ENCODE results near the gene EDEM3.
"Not testable (repeated sequence)": the region's sequence is repeated elsewhere in the genome, so short reads cannot be mapped to it uniquely, and the experiment has no call there.

Gene EDEM3

GRCh38 chr1:184739796-184740195 is 14.9 kb downstream of the EDEM3 start:
- DNase-seq = no peak

DNA sequence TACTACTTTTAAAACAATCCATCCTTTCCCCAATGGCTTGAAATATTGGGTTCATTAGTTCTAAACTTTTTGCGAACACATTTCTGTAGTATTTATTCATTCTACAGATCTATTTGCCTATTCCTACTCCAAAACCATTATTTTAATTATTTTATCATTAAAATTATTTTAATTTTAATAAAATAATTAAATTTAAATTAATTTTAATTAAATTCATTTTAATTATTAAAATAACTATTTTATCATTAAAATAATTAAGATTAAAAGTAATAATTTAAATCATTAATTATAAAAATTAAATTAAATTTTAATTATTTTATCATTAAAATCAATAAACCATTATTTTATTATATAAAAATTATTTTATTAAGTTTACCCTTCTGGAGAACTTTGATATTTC is 15.6 kb downstream of the EDEM3 start:
- DNase-seq = no peak

GRCh38 chr1:184734980-184735379 is 19.7 kb downstream of the EDEM3 start:
- DNase-seq = no peak

GRCh38 chr1:184724843-184725242 is 29.8 kb downstream of the EDEM3 start:
- no peak for DNase-seq

GRCh38 chr1:184716158-184716557 is 38.5 kb downstream of the EDEM3 start:
- DNase-seq = no peak

- DNase-seq = no peak
Observed at GRCh38 chr1:184709418-184709817, 45.2 kb downstream of the EDEM3 start.

DNA sequence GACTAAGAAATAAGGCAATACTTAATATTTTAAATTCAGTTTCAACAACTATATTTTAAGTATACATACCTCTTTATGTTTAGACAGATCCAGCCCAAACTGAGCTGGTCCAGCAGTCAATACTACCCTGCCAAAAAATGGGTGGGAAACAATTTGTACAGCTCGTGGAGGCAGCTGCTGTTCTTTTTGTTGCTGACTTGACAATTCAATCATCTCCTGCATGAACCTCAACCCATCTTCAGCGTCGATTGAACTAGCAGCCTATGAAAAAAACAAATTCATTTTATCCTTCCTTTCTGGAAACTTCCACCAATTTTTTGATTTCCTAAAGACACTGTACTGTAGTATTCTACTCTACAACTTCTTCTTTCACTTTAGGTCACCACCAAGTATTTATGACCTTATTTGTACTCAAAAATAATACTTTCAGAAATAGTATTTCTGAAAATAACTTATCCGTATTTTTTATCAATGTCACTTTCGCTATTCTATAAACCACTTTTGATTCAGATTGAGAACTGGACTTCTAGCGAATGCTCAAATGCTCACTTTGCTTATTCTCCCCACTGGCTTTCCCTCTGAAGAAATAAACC is 46.5 kb downstream of the EDEM3 start:
- no peak for DNase-seq

GRCh38 chr1:184705271-184705670 is 49.4 kb downstream of the EDEM3 start:
- no peak for DNase-seq

DNA sequence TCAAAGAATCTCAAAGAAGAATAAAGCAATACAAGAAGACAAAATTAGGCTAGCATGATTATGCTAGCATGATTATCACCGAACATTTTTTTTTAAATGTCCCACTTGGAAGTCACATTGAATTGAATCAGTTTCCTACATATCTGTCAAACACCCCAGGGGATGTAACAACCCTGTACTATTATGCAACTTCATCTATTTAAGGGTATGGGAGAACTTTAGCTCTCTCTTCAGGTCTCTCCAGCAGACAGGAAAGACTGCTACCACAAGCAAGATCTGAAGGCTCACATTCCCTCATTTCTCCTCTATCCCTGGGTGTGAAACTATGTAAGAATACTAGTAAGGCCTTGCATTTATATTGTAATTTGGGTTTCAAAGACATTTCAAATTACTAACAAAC is 52.8 kb downstream of the EDEM3 start:
- no peak for DNase-seq

- no peak for DNase-seq
Observed at GRCh38 chr1:184698969-184699368, 55.7 kb downstream of the EDEM3 start.

- no peak for DNase-seq
Observed at GRCh38 chr1:184698016-184698415, 56.6 kb downstream of the EDEM3 start.

GRCh38 chr1:184696403-184696802 is 58.3 kb downstream of the EDEM3 start:
- DNase-seq = no peak

DNA sequence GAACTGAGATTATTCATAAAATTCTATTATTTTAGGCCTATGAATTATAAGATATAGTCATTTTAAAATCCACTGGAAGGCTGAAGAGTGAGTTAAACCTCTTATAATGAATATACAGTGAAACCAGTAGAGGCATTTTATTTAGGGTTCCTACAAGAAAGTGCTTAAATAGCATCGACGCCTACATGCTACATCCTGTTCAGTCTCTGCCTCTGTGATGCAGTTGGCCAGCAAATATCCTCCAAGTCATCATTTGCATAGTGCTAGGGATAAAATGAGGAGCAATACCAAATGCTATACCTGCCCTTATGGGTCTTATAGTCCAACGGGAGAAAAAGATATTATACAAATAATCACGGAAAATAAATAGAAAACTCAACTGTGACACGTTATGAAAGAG is 59.6 kb downstream of the EDEM3 start:
- DNase-seq = no peak

GRCh38 chr1:184693011-184693410 is 61.6 kb downstream of the EDEM3 start:
- no peak for DNase-seq

GRCh38 chr1:184691719-184692324 is 62.8 kb downstream of the EDEM3 start:
- peak in 5 of 56 donors; percentile 0 to 13 (median 7) for DNase-seq

- DNase-seq = no peak
Observed at GRCh38 chr1:184686540-184686939, 68.1 kb downstream of the EDEM3 start.

DNA sequence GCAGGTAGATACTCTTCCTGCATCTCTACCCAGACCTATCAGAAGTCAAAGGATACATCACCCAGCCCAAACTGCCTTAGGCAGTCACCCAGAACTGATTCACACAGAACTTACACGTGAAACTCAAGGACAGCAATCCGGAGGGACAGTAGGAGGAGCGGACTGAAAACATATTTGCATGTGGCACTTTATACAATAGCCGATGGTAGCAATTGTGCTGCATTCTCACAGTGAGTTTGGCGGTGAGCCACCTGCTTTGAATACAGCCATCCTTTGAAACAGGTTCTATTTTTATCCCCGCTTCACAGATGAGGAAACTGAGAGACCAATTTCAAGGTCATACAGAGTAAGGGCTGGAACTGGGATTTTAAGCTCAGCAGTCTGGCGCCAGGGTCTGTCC is 69.5 kb downstream of the EDEM3 start:
- no peak for DNase-seq

- peak in 26 of 56 donors; percentile 3 to 62 (median 23) for DNase-seq
Observed at GRCh38 chr1:184684285-184685074, 70.2 kb downstream of the EDEM3 start.

DNA sequence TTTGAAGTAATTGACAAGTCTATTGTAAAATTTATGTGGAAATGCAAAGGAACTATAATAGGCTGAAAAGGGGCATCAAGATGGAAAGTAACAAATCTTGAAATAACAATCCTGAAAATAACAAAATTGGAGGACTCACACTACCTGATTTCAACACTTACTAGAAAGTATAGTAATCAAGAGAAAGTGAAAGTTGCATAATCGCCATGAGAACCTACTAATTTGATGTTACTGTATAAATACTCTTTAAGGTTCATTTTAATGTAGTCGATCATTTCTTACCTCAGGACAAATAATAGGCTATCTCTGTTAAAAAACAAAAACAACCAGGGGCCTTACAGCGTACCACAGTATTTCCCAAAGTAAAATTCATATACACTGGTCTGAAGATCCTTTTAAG is 71.7 kb downstream of the EDEM3 start:
- DNase-seq = no peak

DNA sequence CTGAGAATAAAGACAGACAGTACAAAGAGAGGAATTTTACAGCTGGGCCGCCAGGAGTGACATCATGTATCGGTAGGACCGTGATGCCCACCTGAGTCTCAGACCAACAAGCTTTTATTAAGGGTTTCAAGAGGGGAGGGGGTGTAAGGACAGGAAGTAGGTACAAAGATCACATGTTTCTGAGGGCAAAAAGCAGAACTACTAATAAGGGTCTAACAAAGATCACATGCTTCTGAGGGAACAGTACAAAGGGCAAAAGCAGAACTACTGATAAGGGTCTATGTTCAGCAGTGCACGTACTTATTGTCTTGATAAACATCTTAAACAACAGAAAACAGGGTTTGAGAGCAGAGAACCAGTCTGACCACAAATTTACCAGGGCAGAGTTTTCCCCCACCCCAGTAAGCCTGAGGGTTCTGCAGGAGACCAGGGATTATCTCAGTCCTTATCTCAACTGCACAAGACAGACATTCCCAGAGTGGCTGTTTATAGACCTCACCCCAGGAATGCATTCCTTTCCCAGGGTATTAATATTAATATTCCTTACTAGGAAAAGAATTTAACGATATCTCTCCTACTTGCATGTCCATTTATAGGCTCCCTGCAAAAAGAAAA is 73.9 kb downstream of the EDEM3 start:
- not testable (repeated sequence) for DNase-seq

- not testable (repeated sequence) for DNase-seq
Observed at GRCh38 chr1:184679472-184679871, 75.2 kb downstream of the EDEM3 start.

DNA sequence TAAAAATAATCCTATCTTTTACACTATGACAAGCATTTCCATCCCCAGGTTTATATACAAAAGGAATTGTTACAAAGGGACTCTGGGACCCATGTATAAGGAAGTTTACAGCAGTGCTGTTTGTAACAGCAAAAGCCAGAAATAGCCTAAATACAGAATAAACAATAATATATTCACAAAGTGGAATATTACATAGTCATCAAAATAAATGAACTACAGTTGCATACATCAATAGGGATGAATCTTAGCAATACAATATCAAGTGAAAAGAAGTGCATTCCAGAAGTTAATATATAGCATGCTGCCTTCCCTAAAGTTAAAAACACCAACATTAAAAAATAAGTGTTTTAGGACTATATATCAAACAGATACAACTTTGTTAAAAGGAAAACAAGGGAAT is 77.3 kb downstream of the EDEM3 start:
- no peak for DNase-seq

Data from nucleus accumbens (tissue), 56 donors.